ENCODE measurements around the gene THRB.

Gene THRB

GRCh38 chr3:24270204-24270691 is 224.4 kb downstream of the THRB start:
- ATAC-seq = no peak
- Mint-ChIP-seq H3K27ac (no peak overlapping the region), H3K4me3 (no peak overlapping the region), H3K36me3 (no peaks in the 10 kb centered on the region), H3K4me1 (no peaks in the 10 kb centered on the region), H3K9me3 (no peaks in the 10 kb centered on the region)
- DNase-seq (ENCODE audit: low spot score in 2 of 2) = no peak

DNA sequence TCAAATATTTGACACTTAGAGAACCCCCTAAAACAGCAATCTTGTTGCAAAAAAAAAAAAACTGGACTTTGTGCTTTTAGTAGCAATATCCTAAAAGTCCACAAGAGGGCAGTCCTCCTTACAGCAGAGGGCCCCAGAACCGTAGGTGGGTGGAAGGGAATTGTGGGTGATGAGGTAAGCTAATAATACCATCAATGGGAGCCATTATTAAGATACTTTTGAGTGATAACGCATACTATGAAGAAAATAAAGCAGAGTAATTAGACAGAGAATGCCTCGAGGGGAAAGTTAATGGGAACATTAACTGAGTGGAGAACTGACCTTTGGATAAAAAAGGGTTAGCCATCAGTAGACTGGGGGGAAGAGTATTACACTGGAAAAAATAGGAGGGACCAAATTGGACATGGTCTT is 229.9 kb downstream of the THRB start:
- ATAC-seq = no peak
- H3K27ac Mint-ChIP-seq = no peak overlapping the region
- H3K36me3 Mint-ChIP-seq = no peaks in the 10 kb centered on the region
- no peaks in the 10 kb centered on the region for H3K4me1 Mint-ChIP-seq
- peaks cover 4% of the 10 kb centered on the region for H3K9me3 Mint-ChIP-seq
- no peak for DNase-seq (ENCODE audit: low spot score in 2 of 2)
- H3K4me3 Mint-ChIP-seq = no peak overlapping the region

- ATAC-seq (no peak), DNase-seq (ENCODE audit: low spot score in 2 of 2) (no peak)
- Mint-ChIP-seq H3K36me3 (no peaks in the 10 kb centered on the region), H3K4me3 (no peak overlapping the region), H3K27ac (no peak overlapping the region), H3K9me3 (peaks cover 4% of the 10 kb centered on the region), H3K4me1 (no peaks in the 10 kb centered on the region)
Observed at GRCh38 chr3:24264011-24264410, 230.6 kb downstream of the THRB start.

DNA sequence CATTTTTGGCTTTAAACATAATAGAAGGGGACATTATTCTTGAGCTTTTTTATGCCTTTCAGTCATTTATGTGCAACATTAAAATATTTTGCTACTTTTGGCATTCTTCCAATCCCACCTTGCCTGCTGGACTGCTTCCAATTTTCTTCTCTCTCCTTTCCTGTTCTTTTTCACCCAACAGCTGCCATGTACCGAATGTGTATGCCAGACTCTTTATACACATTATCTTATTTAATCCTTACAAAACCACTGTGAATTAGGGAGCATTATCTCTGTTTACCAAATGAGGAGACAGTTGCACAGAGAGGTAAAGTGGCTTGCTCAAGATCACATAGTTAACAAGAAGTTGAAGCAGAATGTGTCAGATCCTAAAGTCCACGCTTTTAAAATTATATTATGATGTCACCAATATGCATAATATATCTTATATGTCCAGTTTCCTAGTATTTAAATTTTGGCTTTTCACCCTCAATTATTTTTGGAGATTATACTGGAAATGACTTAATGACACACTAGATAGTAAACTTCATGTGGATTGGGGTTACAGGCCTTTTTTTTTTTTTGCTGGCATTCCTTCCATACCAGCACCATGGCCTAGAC is 231.5 kb downstream of the THRB start:
- peaks cover 4% of the 10 kb centered on the region for H3K9me3 Mint-ChIP-seq
- no peak for DNase-seq (ENCODE audit: low spot score in 2 of 2)
- H3K4me1 Mint-ChIP-seq = no peaks in the 10 kb centered on the region
- ATAC-seq = no peak
- no peaks in the 10 kb centered on the region for H3K36me3 Mint-ChIP-seq
- H3K4me3 Mint-ChIP-seq = no peak overlapping the region
- H3K27ac Mint-ChIP-seq = no peak overlapping the region

DNA sequence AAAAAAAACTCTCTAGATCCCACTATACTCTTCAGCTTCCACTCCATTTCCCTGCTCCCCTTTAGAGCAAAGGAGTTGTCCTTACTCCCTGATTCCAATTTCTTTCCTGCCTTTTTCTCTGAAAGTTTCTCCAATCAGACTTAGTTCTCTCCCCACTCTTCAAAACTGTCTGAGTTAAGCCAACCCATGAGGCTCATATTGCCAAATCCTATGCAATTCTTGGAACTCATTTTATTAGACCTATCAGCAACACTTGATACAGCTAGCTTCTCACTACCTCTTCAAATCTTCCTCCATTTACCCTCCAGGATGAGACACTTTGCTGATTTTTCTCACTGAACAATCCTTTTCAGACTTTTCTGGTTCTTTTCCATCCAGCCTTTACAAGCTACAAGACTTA is 233.1 kb downstream of the THRB start:
- no peak overlapping the region for H3K27ac Mint-ChIP-seq
- no peaks in the 10 kb centered on the region for H3K4me1 Mint-ChIP-seq
- H3K36me3 Mint-ChIP-seq = no peaks in the 10 kb centered on the region
- DNase-seq (ENCODE audit: low spot score in 2 of 2) = no peak
- no peak for ATAC-seq
- H3K9me3 Mint-ChIP-seq = peaks cover 4% of the 10 kb centered on the region
- H3K4me3 Mint-ChIP-seq = no peak overlapping the region

- Mint-ChIP-seq H3K27ac (no peak overlapping the region), H3K4me3 (no peak overlapping the region), H3K4me1 (no peaks in the 10 kb centered on the region), H3K9me3 (peaks cover 4% of the 10 kb centered on the region), H3K36me3 (no peaks in the 10 kb centered on the region)
- ATAC-seq (no peak), DNase-seq (ENCODE audit: low spot score in 2 of 2) (no peak)
Observed at GRCh38 chr3:24259901-24260512, 234.6 kb downstream of the THRB start.

- Mint-ChIP-seq H3K4me3 (no peak overlapping the region), H3K27ac (no peak overlapping the region), H3K4me1 (no peaks in the 10 kb centered on the region), H3K9me3 (no peaks in the 10 kb centered on the region), H3K36me3 (no peaks in the 10 kb centered on the region)
- ATAC-seq = no peak
- DNase-seq (ENCODE audit: low spot score in 2 of 2) = no peak
Observed at GRCh38 chr3:24258727-24259600, 235.7 kb downstream of the THRB start.

GRCh38 chr3:24258260-24258659 is 236.4 kb downstream of the THRB start:
- DNase-seq (ENCODE audit: low spot score in 2 of 2) (no peak), ATAC-seq (peak; percentile 34)
- no peaks in the 10 kb centered on the region for H3K4me1 Mint-ChIP-seq
- H3K9me3 Mint-ChIP-seq = no peaks in the 10 kb centered on the region
- H3K27ac Mint-ChIP-seq = no peak overlapping the region
- no peak overlapping the region for H3K4me3 Mint-ChIP-seq
- no peaks in the 10 kb centered on the region for H3K36me3 Mint-ChIP-seq

DNA sequence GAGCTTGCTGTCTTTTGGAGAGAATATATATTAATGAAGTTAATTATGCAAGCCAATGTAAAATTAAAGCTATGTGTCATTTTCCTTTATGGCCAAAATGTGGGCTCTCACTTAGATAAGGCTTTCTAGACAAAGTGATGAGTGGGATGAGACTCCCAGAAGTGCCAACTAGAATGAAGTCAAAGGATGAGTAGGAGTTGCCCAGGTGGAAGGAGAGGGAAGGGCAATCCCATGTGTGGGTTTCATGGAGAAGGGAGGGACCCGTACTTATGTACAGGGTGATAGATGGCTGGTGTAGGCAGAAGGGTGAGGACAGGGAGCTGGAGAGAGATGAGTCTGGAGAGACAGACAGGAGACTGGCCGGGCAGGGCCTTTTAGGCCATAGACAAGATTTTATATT is 239.2 kb downstream of the THRB start:
- H3K27ac Mint-ChIP-seq = no peak overlapping the region
- no peak for ATAC-seq
- no peak overlapping the region for H3K4me3 Mint-ChIP-seq
- H3K4me1 Mint-ChIP-seq = no peaks in the 10 kb centered on the region
- DNase-seq (ENCODE audit: low spot score in 2 of 2) = no peak
- H3K36me3 Mint-ChIP-seq = no peaks in the 10 kb centered on the region
- no peaks in the 10 kb centered on the region for H3K9me3 Mint-ChIP-seq

DNA sequence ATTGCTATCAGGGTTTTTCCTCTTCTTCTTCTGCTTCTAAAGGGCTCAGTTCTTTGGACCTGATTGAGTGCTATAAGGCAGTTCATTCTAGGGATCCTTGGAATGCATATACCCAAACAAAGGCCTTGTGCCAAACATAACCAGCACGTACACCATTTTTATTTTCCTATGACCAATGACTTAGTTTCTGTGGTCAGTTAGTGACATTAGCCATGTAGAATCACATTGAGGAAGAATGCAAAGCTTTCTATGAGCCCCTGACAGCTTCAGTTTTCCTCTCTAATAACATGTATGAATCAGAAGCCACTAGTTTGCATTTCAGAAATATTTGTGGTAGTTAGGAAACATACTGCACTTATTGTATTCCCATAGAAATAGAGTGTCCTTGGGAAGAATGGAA is 240.0 kb downstream of the THRB start:
- Mint-ChIP-seq H3K4me1 (no peaks in the 10 kb centered on the region), H3K27ac (no peak overlapping the region), H3K36me3 (no peaks in the 10 kb centered on the region), H3K9me3 (no peaks in the 10 kb centered on the region), H3K4me3 (no peak overlapping the region)
- DNase-seq (ENCODE audit: low spot score in 2 of 2) (no peak), ATAC-seq (no peak)

DNA sequence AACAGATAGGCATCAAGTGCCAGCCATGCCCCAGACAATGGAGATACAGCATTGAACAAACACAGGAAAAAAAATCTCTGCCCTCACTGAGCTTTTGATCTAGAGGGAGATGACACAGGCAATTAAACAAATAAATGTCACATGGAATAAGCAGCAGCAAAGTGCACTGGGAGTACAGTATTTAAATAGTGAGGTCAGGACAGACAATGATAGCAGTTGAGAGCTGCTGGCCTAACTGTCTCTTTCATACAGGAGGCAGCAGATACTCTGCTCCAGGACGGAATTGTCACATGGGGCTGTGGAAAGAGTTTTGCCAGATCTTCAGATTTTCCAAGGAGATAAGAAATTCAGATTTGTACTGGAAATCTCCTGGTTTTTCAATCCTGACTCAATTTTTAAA is 241.3 kb downstream of the THRB start:
- no peaks in the 10 kb centered on the region for H3K9me3 Mint-ChIP-seq
- no peak for ATAC-seq
- H3K4me1 Mint-ChIP-seq = no peaks in the 10 kb centered on the region
- no peak overlapping the region for H3K4me3 Mint-ChIP-seq
- H3K36me3 Mint-ChIP-seq = no peaks in the 10 kb centered on the region
- DNase-seq (ENCODE audit: low spot score in 2 of 2) = no peak
- no peak overlapping the region for H3K27ac Mint-ChIP-seq

DNA sequence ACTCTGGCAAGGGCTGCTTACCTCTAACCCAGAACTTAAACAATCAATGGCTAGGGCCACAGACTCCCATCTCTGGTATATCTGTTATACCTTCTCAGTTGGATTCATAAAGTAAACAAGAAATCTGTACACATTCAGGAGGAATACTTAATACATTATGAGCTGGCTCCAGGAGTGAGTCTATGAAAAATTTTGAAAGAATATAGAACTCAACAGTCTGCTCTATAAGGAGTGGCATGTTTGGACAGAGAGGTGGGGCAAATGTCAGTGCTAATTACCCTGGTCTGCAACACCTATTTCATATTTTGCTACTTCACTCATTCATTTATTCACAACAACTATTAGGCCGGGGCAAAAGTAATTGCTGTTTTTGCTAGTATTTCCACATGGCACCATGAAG is 245.1 kb downstream of the THRB start:
- Mint-ChIP-seq H3K9me3 (no peaks in the 10 kb centered on the region), H3K27ac (no peak overlapping the region), H3K36me3 (no peaks in the 10 kb centered on the region), H3K4me1 (no peaks in the 10 kb centered on the region), H3K4me3 (no peak overlapping the region)
- no peak for ATAC-seq
- no peak for DNase-seq (ENCODE audit: low spot score in 2 of 2)

GRCh38 chr3:24245056-24245455 is 249.6 kb downstream of the THRB start:
- no peaks in the 10 kb centered on the region for H3K4me1 Mint-ChIP-seq
- no peaks in the 10 kb centered on the region for H3K36me3 Mint-ChIP-seq
- DNase-seq (ENCODE audit: low spot score in 2 of 2) (no peak), ATAC-seq (no peak)
- H3K4me3 Mint-ChIP-seq = no peak overlapping the region
- no peaks in the 10 kb centered on the region for H3K9me3 Mint-ChIP-seq
- no peak overlapping the region for H3K27ac Mint-ChIP-seq

DNA sequence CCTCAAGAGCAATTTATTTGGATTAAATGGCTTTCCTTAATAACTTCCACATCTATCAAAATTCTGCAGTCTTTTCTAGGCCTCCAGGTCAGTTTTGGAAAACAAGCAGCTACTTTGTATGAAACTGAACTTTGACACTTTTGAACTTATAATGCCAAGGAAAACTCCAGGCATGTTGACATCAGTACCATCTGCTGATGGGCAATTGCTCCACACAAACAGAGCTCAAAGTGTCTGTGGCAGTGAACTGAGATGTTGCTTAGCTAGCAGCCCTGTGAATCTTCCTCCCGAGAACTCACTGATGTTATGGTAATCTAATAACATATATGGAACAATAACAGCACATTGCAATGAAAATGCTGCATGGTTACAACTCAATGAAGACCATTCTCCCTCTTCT is 250.2 kb downstream of the THRB start:
- ATAC-seq = no peak
- no peak overlapping the region for H3K4me3 Mint-ChIP-seq
- H3K27ac Mint-ChIP-seq = no peak overlapping the region
- H3K9me3 Mint-ChIP-seq = no peaks in the 10 kb centered on the region
- DNase-seq (ENCODE audit: low spot score in 2 of 2) = no peak
- no peaks in the 10 kb centered on the region for H3K4me1 Mint-ChIP-seq
- no peaks in the 10 kb centered on the region for H3K36me3 Mint-ChIP-seq

DNA sequence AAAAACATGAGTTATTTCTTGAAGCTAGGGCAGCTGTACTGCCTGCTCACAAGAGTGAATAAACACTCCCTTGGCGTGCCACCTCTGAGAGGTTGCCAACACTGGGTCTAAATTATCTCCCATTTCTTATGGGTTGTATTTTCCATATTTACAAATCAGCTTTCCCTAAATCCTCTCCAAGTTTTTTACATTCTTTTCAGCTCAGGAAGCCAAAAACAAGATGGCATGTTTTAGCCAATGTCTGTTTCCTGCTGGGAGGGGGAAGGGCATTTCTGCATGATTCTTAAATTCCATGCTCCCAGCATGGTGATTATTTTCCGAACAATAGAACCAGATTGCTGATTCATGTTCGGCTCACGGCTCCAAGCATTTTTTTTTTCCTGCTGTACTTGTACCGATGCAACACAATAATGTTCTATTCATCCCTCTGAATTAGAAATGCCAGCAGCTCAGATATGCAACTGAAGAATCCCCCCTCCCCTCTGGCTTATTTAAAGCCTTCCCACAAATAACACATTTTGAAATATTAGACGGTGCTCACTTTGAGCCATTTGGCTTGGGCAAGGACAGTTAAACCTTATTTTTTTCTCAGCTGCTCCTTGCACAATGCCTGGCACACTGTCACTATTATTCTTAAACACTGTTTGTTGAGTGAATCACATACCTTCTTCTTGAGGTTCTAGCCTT is 252.5 kb downstream of the THRB start:
- ATAC-seq = no peak
- H3K27ac Mint-ChIP-seq = no peak overlapping the region
- no peaks in the 10 kb centered on the region for H3K4me1 Mint-ChIP-seq
- no peak overlapping the region for H3K4me3 Mint-ChIP-seq
- no peaks in the 10 kb centered on the region for H3K36me3 Mint-ChIP-seq
- DNase-seq (ENCODE audit: low spot score in 2 of 2) = no peak
- H3K9me3 Mint-ChIP-seq = no peaks in the 10 kb centered on the region

Data from stimulated activated effector memory CD8-positive, alpha-beta T cell treated with anti-CD3 and anti-CD28 coated beads, Interleukin-12 subunit alpha, Interleukin-12 subunit beta, amount 100 ng/mL, for 72 hours (primary cell).